ENCODE measurements around the gene C22orf42. TPM values are rescaled to one million over a fixed set of nuclear protein-coding genes. Genes with fewer than 3 reads are reported as not detected.

Gene C22orf42
- total and polyA plus RNA-seq, 2 donors (not counting 1 experiment from before 2014, with no cell fraction given): not detected

DNA sequence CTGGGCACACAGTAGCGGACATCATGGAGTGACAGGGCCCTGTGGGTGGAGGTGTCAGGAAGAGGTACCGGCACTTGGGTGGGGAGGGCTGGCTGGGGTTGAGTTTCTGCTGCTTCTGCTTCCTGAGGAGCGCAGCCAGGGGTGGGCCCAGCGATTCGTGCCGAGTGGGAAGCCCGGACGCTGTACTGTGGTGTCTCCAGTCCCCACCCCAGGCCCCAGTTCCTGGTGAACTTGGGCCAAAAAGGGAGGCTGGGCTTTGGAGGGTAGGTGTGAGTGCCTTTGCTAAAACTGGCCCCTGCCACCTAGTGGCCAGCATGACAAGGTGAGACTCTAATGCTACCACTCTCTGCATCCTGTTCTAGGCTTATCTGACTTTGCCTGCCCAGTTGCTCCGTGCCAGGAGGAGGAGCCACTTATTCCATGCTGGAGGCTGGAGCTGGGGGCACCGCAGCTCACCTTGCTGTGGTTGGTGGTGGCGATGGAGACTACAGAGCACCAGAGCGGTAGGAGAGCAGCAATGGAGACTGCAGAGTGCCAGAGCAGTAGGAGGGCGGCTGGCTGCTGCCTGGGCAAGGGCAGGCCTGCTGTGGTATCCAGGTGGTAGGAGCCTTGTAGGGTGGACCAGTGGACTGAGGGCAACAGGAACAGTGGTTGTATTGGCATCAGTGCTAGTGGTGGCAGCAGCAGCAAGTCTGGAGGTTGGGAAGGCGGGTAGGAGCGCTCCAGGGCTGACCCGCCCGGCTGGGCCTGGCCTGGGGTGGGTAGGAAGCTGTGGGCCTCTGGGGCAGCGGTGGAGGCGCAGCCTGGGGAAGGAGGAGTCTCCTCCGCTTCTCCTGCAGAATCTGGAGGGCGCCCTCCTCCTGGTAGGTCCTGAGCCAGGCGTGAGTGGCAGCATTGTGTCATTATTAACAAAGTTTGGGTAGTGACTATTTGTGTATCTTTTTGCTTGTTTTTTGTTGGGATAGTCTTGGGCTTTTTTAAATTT lies 48.0 kb upstream of the C22orf42 start:
- Histone ChIP-seq H3K27me3 (ENCODE audit: control insufficient read depth, insufficient read depth, low read length) (peaks cover 4% of the 10 kb centered on the region), H3K4me2 (ENCODE audit: extremely low read depth, insufficient read depth, low read length) (no peak overlapping the region), H3K4me3 (replicated peaks in 1 of 4; ENCODE audit: control extremely low read depth in 1 of 4, insufficient read depth in 1 of 4, low read depth in 3 of 4, low read length in 4 of 4) (no peak overlapping the region), H3K9ac (ENCODE audit: insufficient read depth, low read length) (no peak overlapping the region), H2AFZ (ENCODE audit: low read length) (no peak overlapping the region), H3K36me3 (ENCODE audit: control insufficient read depth, insufficient read depth, low read length) (no peaks in the 10 kb centered on the region), H3K4me1 (ENCODE audit: control insufficient read depth, extremely low read depth, insufficient read depth, low read length) (no peaks in the 10 kb centered on the region), H3K79me2 (ENCODE audit: control insufficient read depth, insufficient read depth, low read length) (no peaks in the 10 kb centered on the region), H3K9me3 (ENCODE audit: control insufficient read depth, insufficient read depth, low read depth, low read length) (no peaks in the 10 kb centered on the region), H3K27ac (ENCODE audit: insufficient read depth, low read length) (no peak overlapping the region), H4K20me1 (ENCODE audit: control insufficient read depth, extremely low read depth, insufficient read depth, low read length) (no peaks in the 10 kb centered on the region)
- DNase-seq (ENCODE audit: low read depth in 2 of 2): peak in 1 of 2 donors; percentile 6
- TF ChIP-seq CTCF (conservative IDR thresholded peaks at IDR 0.05 in 1 of 2, IDR thresholded peaks at IDR 0.05 in 1 of 2; ENCODE audit: low read depth in 1 of 2, low read length in 2 of 2) (peak in 1 of 2 donors; percentile 28), EZH2 (IDR thresholded peaks at IDR 0.05; ENCODE audit: low read length, missing control alignments) (no peak)

GRCh38 chr22:32205974-32206773 lies 47.1 kb upstream of the C22orf42 start:
- H2AFZ ChIP-seq (ENCODE audit: low read length): no peak overlapping the region
- H3K36me3 ChIP-seq (ENCODE audit: control insufficient read depth, insufficient read depth, low read length): no peaks in the 10 kb centered on the region
- H3K9me3 ChIP-seq (ENCODE audit: control insufficient read depth, insufficient read depth, low read depth, low read length): no peaks in the 10 kb centered on the region
- no peak overlapping the region for H3K4me2 ChIP-seq (ENCODE audit: extremely low read depth, insufficient read depth, low read length)
- no peaks in the 10 kb centered on the region for H3K4me1 ChIP-seq (ENCODE audit: control insufficient read depth, extremely low read depth, insufficient read depth, low read length)
- no peak overlapping the region for H3K9ac ChIP-seq (ENCODE audit: insufficient read depth, low read length)
- DNase-seq (ENCODE audit: low read depth in 2 of 2): no peak
- H3K4me3 ChIP-seq (replicated peaks in 1 of 4; ENCODE audit: control extremely low read depth in 1 of 4, insufficient read depth in 1 of 4, low read depth in 3 of 4, low read length in 4 of 4): no peak overlapping the region
- no peaks in the 10 kb centered on the region for H3K79me2 ChIP-seq (ENCODE audit: control insufficient read depth, insufficient read depth, low read length)
- no peaks in the 10 kb centered on the region for H4K20me1 ChIP-seq (ENCODE audit: control insufficient read depth, extremely low read depth, insufficient read depth, low read length)
- peaks cover 4% of the 10 kb centered on the region for H3K27me3 ChIP-seq (ENCODE audit: control insufficient read depth, insufficient read depth, low read length)
- H3K27ac ChIP-seq (ENCODE audit: insufficient read depth, low read length): no peak overlapping the region
- TF ChIP-seq EZH2 (IDR thresholded peaks at IDR 0.05; ENCODE audit: low read length, missing control alignments): no peak
- no peak for TF ChIP-seq CTCF (conservative IDR thresholded peaks at IDR 0.05 in 1 of 2, IDR thresholded peaks at IDR 0.05 in 1 of 2; ENCODE audit: low read depth in 1 of 2, low read length in 2 of 2)

Measured in fibroblast of lung (primary cell).